HG02610 (cell line): ENCODE data around the gene COL3A1.

Experiments used
- ATAC-seq: cut with Tn5 transposase; IDR thresholded peaks from one replicate; pipeline ENCODE4 v1.9.1; 2021; ENCODE audit warnings: mild to moderate bottlenecking, moderate library complexity; ENCODE audit not compliant: unreplicated experiment

Gene COL3A1

DNA sequence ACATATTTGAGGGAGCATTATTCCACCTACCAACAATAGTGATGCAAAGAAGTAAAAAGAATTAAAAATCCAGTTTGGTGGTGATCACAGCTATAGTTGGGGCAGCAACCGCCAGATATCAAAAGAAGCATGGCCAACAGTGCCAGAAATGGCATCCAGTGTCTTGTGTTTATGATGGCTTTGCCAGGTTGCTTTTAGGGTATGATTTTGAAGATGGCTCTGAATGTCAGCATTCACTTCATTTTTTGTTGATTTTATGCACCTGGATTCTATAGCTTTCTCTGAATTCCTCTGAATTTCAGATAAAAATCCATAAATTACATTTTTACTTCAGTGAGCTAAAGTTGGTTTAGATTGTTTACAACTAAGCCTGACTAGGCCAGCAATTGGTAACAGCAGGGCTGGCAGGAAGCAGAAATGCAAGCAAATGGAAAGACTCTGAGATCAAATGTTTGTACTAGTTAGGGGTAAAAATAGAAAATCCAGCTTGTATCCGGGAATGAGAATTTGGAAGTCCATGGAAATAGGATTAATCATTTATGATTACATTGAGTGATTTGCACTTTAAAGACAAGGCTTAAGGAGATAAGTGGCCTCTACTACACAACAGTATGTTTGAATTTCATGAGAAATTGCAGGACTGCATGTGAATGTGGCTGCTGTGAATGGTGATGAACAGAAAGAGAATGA is 40.4 kb downstream of the COL3A1 start:
- no peak for ATAC-seq

DNA sequence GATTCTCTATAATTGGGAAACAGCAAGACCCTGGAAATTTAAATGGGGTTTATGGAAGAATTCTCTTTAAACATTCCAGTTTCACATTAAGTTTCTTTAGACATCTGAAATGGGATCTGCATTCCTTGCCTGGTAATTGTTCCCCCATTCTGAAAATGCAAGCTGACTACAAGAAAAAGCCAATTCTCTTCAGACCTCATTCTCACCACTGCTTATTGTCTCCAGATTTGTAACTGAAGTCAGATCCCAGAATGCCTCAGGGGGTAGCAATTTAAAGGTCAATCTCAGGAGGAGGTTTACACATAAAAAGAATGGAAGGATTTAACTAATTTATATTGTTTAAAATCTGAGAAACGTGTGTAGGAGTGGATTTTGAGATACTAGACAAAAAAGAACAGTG is 41.2 kb downstream of the COL3A1 start:
- ATAC-seq: no peak

DNA sequence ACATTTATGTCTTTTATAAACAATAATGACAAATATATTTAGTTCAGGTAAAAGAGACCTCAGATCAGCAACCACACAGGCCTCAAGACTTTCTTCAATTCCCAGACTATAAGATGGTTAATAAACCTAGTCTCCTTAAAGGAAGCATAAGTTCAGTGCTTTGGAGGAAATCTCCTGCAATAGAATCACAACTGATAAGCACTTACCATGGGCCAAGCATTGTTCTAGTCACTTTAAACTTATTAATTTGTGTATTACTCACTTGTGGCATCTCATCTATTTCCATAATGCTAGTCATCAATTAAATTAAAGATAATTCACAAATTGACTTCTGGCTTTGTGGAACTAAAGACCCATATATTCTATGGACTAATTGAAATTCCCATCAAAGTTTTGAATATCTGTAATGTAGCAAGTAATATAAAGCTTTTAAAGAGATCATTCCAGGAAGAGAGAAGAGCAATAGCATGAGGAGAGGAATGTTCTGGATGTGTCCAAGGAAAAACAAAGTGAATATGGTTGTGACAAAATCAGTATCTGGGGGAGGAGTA is 42.2 kb downstream of the COL3A1 start:
- ATAC-seq: no peak

DNA sequence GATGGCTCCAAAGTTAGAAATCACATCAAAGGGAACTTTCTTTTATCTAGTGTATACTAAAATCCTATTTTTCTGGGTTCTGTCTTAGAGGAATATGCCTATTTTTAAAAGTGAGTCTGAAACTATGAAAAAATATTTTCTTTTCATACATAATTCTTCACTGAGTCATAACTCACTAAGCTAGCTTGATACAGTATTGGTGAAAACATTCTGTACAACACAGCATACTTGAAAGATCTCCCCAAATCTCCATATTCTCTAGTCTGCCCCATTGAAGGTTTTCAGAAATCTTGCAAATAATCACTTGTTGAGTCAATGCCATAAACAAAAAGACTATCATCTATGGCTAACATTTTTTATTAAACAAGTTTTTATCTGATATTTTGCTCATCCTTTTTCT is 44.5 kb downstream of the COL3A1 start:
- ATAC-seq: no peak

DNA sequence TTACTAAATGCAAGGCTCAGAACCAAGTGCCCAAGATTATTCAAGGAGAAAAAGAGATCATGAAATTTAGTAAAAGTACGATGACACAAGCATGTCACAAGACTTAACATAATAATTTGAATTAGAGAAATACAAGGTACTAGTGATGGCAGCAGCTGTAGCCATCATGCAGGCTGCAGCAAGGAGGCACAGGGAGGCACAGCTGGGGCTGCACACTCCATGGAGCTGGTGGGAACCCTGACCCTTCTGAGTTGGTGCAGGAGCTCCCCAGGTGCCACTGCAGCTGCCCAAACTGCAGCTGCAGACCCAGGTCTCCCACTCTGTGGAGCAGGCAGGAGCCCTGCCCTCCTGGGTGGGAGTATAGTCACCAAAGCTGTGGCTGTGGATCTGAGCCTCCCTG is 46.0 kb downstream of the COL3A1 start:
- ATAC-seq: no peak

DNA sequence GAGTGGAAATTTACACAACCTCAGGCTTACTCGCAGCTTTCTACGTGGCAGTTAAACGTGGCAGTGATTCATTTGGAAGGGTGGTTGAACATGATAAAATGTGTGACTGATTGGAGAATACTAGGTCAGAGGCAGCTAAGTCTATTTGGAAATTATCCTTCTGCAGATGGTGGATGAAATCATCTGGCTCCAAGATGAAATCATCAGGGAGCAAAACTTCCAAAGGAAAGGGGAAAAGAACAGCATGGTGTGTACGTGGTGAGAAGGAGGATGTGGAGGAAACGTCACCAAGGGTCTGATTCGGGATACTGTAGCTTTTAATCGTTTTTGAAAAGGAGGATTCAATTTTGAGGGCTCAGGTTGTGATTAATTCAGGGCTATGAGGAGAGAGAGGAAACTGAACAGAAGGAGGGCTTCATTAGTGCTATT is 47.9 kb downstream of the COL3A1 start:
- no peak for ATAC-seq

DNA sequence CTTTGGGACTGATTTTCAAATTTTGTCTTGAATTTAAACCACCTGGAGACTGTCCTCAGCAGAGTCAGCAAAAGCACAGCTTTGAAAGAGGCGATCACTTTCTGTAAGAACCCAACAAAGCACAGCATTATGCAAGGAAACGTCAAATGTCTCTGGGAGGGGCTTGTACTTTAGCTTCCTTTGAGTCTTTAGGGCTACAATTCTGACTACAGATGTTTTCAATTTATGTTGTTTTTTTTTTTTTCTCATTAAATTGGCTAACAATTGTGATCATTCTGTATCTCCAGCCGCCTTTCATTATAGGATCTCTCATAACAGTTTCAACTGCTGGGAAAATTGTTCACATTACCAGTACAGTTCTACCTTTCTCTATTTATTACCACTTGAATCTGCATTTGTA is 48.3 kb downstream of the COL3A1 start:
- no peak for ATAC-seq

DNA sequence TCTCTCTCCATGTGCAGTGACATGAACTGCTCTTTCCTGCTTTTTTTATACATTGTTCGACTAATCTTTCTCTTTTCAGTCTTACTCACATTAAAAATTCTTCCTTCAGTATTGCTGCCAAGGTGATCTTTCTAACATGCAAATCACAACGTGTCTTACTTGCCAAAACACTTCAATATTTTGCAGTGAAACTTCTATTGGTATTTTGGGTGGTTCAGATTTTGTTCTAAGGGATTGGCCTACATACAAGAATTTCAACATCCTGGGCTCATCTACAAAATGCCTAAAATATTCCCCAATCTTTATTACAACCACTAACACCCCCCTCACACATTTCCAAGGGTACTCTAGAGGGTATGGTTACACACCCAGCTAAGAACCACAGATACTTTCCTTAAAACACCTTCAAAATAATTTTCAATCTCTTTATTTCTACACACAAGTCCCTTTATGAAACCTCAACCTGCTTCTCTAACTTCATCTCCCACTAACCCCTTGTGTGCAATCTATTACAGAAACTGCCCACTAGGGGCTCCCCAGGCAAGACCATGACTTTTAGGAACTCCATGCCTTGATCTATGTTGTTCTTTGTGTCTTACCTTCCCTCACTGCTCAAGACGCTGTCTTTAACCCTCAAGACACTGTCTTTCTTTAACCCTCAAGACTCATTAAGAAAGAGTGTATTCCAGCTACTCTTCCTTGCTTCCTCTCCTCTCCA is 50.9 kb downstream of the COL3A1 start:
- ATAC-seq: peak; percentile 44

DNA sequence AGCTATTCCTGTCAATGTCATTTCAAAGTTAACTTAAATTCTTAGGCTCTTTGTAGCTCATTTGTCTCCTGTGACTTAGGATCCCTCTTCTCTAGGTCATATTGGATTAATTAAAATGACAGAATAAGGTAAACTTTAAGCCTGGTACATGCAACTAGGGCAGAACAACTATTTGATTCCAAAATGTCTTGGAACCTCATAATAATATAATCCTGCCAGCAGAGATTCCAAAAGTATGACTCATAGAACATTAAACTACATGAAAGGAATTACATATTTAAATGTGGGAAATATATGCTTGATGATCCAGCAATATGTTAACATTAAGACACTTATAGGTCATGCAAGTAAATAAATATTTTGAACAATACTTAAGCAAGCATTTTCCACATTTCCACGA is 63.3 kb downstream of the COL3A1 start:
- ATAC-seq: no peak

DNA sequence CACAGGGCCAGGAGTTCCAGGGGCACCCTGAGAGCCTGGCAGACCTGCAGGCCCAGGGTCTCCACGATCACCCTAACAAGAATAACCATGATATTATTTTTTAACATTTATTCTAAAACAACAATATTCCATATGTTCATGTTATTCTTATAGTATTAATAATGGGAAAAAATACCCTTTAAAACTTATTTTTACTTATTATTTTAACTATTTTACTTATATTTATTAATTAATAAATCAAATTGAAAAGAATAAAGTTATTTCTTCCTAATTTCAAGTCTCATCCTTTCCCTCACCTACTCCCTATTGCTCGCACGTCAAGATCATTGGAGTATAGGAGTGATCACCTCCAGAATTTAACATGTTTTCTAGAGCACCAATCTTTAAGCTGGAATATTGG is 71.7 kb downstream of the COL3A1 start:
- no peak for ATAC-seq

DNA sequence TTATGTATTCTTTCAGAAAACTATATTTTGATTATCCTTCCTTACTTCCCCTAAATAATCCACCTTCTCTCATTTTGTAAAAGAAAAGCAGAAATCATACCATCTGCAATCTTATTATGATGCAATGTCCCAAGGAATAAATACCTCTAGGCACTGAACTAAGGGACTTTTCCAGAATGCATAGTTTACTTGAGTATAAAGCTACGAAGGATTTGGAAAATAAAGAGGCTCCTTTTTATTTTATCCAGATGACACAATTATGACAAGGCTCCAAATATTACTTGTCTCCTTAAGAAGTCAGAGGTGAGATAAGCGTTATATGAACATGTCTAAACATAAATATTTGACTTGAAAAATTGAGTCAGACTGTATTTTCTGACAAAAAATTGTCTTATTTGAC is 72.1 kb downstream of the COL3A1 start:
- ATAC-seq: no peak

DNA sequence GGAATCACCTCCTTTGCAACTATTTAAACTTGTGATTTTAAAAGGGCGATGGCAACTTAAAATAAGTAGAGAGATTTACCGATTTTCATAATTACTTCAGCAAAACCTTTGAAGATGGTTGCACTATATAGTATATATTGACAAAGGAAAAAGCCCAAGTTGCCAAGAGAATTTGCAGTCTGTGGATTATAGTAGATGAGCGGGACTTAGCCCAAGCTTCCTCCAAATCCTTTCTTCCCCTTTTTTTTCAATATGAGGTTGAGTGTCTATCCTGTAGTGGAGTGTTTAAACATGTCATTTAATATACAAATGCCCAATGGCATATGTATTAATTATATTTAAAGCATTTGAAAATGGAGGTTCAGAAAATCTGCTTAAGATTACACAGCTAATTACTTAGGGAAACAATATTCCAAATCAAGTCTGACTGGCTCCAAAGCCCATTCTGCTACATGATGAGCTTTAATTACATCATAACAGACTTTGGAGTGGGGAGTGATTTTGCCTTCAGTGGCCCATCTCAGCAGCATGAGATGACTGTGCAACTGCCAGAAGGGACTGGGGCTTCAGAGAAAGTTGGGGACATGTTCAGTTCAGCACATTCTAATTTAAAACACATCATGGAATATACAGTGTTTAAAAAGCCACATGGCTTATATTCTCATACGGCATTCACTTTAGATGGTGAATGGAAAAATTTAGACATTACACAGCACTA is 73.2 kb downstream of the COL3A1 start:
- ATAC-seq: no peak

DNA sequence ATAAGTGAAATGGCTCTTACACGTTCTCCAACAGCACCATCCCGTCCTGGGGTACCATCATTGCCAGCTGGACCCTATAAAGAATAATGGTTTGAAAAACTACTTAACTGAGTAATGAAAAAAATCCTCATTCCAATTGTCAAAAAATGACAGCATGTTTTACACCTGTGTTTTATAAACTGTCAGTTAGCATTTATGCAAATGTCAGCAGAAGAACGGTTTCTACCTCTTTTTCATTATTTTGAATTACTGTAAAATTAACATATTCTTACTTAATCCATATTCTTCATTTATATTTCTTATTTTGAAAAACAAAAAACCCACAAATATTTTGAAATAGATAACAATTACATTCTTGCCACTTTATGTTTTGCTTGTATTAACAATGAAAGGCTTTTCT is 74.0 kb downstream of the COL3A1 start:
- no peak for ATAC-seq

DNA sequence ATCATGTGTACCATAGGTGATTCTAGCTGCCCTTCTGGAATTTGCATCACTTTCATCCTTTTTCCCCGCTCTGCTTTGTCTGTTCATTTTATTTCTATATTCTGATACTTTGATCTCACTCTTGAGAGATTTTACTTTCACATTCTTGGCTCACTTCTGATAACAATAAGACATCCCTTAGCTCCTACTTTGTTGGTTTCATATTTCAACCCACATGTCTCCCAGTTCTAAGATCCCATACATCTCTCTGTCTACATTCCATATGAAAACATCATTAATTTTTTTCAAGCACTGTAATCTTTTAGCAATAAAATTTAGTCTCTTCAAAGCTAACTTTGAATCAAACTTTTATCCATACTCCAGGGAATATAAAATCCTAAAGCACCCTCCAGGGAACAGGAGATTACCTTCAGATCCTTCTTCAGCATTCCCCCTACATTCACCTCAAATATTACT is 75.6 kb downstream of the COL3A1 start:
- no peak for ATAC-seq

DNA sequence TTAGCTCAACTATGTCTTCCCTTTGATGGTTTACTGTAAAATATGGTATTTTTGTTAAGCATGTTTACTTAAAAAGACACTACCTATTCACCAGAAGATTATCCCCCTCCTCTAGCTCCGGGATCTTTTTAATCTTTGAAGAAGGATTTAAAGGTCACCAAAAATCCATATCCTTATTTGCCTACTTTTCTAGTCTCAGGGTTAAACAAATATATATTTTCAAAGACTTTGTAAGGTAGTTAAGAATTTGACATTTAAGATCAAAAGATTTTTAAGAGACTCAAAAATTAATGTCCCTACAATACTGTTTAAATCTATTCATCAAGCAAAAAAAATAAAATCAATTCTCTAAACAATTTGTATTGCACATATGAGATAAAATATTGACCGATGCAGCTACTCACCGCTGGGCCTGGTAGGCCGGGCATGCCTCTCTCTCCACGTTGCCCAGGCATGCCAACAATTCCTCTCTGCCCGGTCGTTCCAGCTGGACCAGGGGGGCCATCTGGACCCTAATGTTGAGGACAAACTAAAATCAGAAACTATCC is 76.1 kb downstream of the COL3A1 start:
- ATAC-seq: no peak

DNA sequence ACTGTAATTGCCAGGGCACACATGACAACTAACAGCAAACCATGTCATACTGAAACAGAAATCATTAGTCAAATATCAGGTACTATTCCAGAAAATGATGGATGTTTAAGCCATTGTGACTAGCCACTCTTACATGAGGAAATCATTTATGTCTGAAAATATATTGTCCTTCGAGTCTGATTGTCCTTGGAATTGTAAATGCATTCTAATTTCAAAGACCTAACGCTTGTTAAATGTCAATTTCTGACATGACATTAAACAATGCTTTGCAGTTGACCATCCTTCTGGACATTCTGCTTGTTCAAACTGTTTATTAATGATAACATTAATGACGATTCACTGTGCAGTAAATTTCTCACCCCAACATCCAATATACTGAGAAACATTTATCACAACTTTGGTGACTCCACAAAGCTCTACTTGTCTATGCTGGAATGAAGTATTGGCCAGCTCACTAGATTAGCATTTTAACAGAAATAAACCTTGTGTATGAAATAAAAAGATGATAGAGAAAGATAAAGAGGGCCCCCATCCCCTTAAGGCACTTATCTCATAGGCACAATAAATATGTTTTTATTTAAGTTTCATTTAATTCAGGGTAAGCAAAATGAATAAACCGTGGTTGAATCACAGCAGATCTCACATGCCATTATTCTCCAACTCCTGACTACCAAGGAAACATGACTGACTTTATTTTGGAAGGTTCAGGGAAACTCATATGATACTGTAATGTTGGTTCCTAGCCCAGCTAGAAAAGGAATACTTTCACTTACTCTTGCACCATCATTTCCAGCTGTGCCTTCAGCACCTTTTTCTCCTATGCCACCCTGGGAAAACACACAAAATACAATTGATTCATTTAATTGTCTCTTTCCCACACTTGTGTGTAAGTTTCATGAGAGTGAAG is 82.3 kb downstream of the COL3A1 start:
- ATAC-seq: no peak

DNA sequence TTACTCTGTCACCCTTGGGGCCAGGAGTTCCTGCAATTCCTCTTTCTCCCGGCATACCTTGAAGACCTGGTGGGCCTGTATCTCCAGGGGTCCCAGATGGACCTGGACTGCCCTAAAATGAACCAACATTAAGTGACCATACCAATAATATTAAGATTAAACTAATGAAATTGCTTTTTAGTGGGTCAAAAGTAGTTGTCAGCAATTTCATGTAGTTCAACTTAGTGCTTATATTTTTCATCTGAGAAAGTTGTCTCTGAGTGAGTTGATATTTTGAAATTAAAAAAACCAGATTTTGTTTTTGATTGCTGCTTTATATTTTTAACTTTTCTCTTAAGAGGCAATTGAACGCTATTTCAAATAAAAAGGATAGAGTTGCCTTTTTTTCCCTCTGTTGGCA is 83.1 kb downstream of the COL3A1 start:
- no peak for ATAC-seq

DNA sequence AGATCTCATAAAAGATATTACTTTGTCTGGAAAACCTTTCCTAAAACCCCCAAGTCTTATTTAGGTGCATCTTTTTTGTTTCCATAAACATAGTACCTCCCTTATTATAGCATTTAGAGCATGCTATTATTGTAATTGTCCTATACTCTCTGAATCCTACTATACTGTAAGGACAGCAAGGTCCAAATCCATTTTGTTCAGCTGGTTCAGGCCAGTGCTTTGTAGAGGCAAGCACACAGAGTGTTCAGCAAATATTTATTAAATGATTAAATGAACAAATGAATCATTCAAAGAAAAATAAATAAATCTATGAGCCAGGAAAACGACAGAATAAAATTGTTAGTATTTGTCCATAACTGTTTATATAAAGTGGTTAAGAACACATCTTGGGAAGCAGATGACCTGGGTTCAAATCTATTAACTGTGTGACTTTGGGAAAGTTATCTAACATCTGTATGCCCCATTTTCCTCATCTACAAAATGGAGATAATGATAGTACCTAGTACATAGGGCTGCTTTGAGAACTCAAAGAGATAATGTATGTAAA is 86.0 kb downstream of the COL3A1 start:
- no peak for ATAC-seq
